ENCODE data around the gene C1orf87. TPM values are rescaled to one million over a fixed set of nuclear protein-coding genes. Genes with fewer than 3 reads are reported as not detected.

C1orf87 gene
- total and polyA plus RNA-seq, 5 donors = not detected

DNA sequence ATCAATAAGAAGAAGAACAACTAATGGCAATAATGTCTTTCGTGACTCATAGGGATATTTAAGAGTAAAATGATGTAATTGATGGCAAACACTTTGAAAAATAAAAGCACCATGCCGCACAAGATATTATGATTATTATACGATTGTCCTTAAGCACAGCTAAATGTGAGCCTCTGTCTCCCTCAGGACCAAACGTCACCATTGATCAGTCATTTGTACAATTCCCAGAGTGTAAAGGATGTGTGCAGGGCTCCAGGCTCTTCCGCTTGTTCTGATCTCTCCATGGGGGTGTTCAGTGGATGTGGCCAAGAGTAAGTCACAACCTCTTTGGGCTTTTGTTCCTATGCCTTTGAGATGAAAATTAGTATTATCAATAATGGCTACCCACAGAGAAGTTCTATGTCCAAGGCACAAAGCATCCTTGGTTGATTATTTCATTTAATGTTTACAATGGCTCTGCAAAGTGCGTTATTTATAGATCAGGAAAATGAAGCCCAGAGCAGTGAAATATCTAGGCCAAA is 17.7 kb upstream of the C1orf87 start:
- DNase-seq (no peak), ATAC-seq (no peak)
- 92% methylated on average over 6 of the region's 6 CpGs for WGBS
- no peak overlapping the region for H3K27ac ChIP-seq (ENCODE audit: low read length)
- H3K27me3 ChIP-seq (ENCODE audit: control insufficient read depth, insufficient read depth) = no peaks in the 10 kb centered on the region
- H3K4me1 ChIP-seq (ENCODE audit: control insufficient read depth, insufficient read depth, low read length) = no peaks in the 10 kb centered on the region
- H3K9me3 ChIP-seq (ENCODE audit: control insufficient read depth, low read length) = no peaks in the 10 kb centered on the region
- H3K4me3 ChIP-seq (ENCODE audit: low read length) = no peak overlapping the region
- intact Hi-C loops (cut with DNase I) = no loop called here

DNA sequence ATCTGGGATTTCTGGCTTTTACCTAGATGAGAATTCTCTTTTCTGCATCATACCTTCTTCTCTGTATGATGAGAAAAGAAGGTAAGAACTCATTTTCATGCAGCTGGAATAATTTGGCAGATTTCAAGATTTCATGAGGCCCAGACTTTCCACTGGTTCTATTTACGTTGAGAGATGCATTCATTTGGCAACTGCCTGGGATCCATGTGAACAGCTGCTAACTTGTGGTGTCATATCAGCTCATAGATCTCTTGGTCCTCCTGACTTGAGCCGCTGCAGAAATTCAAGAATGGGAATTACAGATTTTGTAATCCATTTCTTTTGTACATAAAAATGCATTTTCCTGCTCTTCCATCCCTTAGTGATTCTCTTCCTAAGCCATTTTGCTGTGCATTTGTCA is 17.1 kb upstream of the C1orf87 start:
- Histone ChIP-seq H3K9me3 (ENCODE audit: control insufficient read depth, low read length) (no peaks in the 10 kb centered on the region), H3K4me1 (ENCODE audit: control insufficient read depth, insufficient read depth, low read length) (no peaks in the 10 kb centered on the region), H3K4me3 (ENCODE audit: low read length) (no peak overlapping the region), H3K27me3 (ENCODE audit: control insufficient read depth, insufficient read depth) (no peaks in the 10 kb centered on the region), H3K27ac (ENCODE audit: low read length) (no peak overlapping the region)
- ATAC-seq (no peak), DNase-seq (no peak)
- WGBS = 60% methylated on average over 2 of the region's 2 CpGs
- intact Hi-C loops (cut with DNase I) = no loop called here

DNA sequence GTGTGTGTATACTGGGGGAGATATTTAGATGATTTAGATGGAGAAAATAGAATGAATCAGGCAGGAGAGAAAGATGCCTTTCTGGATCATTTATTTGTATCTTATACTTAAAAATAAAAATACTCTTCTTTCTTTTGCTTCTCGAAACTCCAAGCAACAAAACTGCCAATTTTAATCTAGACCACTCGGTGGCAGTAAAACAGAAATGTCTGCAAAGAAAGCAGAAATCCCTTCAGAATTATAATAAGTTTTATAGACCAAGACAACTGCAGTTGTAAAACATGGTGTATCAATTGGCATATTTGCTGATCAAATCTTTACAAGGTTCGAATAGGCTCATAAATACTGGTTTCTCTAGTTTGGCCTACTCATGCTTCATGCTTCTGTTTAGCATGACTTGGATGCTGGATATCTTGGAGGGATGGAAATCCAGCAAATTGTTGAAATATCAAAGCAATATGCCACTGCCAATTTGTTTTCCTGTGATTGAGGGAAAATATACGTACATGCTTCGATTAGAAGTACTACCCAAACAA is 15.1 kb upstream of the C1orf87 start:
- Histone ChIP-seq H3K27me3 (ENCODE audit: control insufficient read depth, insufficient read depth) (no peaks in the 10 kb centered on the region), H3K4me3 (ENCODE audit: low read length) (no peak overlapping the region), H3K4me1 (ENCODE audit: control insufficient read depth, insufficient read depth, low read length) (no peaks in the 10 kb centered on the region), H3K9me3 (ENCODE audit: control insufficient read depth, low read length) (no peaks in the 10 kb centered on the region), H3K27ac (ENCODE audit: low read length) (no peak overlapping the region)
- intact Hi-C loops (cut with DNase I) = no loop called here
- ATAC-seq (no peak), DNase-seq (no peak)
- 69% methylated on average over 5 of the region's 5 CpGs for WGBS

DNA sequence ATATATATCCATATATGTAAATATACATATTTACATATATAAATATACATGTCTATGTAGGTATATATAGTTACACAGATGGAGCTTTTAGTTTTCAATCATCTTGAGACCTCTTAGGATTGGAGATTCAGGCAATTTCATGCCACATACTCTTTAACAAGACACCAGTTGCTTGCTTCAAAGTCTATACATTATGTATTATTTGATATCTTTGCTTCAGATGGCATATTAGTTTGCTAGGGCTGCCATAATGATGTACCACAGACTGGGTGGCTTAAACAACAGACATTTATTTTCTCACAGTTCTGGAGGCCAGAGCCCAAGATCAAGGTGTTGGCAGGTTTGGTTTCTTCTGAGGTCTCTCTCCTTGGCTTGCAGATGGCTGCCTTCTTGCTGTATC is 14.1 kb upstream of the C1orf87 start:
- intact Hi-C loops (cut with DNase I) = no loop called here
- Histone ChIP-seq H3K27ac (ENCODE audit: low read length) (no peak overlapping the region), H3K9me3 (ENCODE audit: control insufficient read depth, low read length) (no peaks in the 10 kb centered on the region), H3K4me1 (ENCODE audit: control insufficient read depth, insufficient read depth, low read length) (no peaks in the 10 kb centered on the region), H3K4me3 (ENCODE audit: low read length) (no peak overlapping the region), H3K27me3 (ENCODE audit: control insufficient read depth, insufficient read depth) (no peaks in the 10 kb centered on the region)
- DNase-seq (no peak), ATAC-seq (no peak)

DNA sequence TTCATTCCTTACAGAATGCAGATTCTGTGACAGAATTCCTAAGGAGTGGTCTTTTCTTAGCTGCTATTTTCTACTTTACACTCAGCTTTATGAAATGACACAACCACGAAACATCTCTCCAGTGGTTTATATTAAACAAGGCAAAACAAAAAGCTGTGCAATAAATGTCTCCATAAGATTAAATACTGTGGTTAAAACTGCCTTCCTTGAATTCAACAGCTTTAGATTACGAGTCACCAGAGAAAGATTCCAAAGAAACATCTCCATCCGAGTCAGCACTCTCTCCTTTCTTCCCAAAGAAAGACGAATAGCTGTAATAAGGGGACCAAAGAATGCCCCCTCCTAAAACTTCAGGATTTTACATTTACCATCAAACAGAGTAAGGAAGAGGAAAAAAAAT is 4.6 kb upstream of the C1orf87 start:
- Histone ChIP-seq H3K27ac (ENCODE audit: low read length) (no peak overlapping the region), H3K4me1 (ENCODE audit: control insufficient read depth, insufficient read depth, low read length) (no peaks in the 10 kb centered on the region), H3K4me3 (ENCODE audit: low read length) (no peak overlapping the region), H3K9me3 (ENCODE audit: control insufficient read depth, low read length) (no peaks in the 10 kb centered on the region), H3K27me3 (ENCODE audit: control insufficient read depth, insufficient read depth) (peaks cover 2% of the 10 kb centered on the region)
- ATAC-seq (no peak), DNase-seq (no peak)
- WGBS = 79% methylated on average over 4 of the region's 4 CpGs
- intact Hi-C loops (cut with DNase I) = no loop called here

DNA sequence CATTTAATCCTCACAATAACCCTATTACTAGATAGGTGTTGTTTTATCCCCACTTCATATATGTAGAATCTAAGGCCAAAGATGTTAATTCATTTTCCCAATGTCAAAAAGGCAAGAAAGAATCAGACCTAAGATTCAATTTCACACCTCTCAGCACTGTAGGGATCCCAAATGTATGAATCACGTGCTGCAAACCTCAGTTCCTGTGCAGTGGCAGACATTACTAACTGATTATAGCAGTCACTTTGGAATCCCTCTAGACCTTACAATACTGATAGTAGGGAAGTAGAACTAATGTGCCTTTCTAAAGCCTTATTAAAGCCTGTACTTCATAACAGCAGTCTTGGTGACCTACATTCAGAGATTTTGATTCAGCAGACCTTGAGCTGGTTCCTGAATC is 2.3 kb downstream of the C1orf87 start:
- Histone ChIP-seq H3K4me3 (ENCODE audit: low read length) (no peak overlapping the region), H3K27ac (ENCODE audit: low read length) (no peak overlapping the region), H3K27me3 (ENCODE audit: control insufficient read depth, insufficient read depth) (peaks cover 2% of the 10 kb centered on the region), H3K9me3 (ENCODE audit: control insufficient read depth, low read length) (no peaks in the 10 kb centered on the region), H3K4me1 (ENCODE audit: control insufficient read depth, insufficient read depth, low read length) (no peaks in the 10 kb centered on the region)
- no peak for ATAC-seq
- intact Hi-C loops (cut with DNase I) = no loop called here
- DNase-seq = no peak
- WGBS = 37% methylated on average over 1 of the region's 1 CpG

DNA sequence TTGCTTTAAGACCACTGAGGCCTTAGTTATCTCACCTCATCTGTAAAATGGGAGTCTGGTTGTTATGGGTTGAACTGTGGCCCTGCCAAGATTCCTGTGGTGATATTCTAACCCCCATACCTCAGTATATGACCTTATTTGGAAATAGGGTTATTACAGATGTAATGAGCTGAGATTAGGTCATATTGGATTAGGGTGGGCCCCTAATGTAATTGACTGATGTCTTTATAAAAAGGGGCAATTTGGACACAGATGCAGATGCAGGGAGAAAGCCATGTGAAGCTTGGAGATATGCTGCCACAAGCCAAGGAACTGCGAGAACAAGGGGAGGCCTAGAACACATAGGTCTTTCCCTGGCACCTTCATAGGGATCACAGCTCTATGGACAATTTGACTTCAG is 3.9 kb downstream of the C1orf87 start:
- H3K27me3 ChIP-seq (ENCODE audit: control insufficient read depth, insufficient read depth) = peaks cover 1% of the 10 kb centered on the region
- no peaks in the 10 kb centered on the region for H3K4me1 ChIP-seq (ENCODE audit: control insufficient read depth, insufficient read depth, low read length)
- DNase-seq (no peak), ATAC-seq (no peak)
- no peak overlapping the region for H3K27ac ChIP-seq (ENCODE audit: low read length)
- intact Hi-C loops (cut with DNase I) = no loop called here
- no peaks in the 10 kb centered on the region for H3K9me3 ChIP-seq (ENCODE audit: control insufficient read depth, low read length)
- 96% methylated on average over 1 of the region's 1 CpG for WGBS
- H3K4me3 ChIP-seq (ENCODE audit: low read length) = no peak overlapping the region

DNA sequence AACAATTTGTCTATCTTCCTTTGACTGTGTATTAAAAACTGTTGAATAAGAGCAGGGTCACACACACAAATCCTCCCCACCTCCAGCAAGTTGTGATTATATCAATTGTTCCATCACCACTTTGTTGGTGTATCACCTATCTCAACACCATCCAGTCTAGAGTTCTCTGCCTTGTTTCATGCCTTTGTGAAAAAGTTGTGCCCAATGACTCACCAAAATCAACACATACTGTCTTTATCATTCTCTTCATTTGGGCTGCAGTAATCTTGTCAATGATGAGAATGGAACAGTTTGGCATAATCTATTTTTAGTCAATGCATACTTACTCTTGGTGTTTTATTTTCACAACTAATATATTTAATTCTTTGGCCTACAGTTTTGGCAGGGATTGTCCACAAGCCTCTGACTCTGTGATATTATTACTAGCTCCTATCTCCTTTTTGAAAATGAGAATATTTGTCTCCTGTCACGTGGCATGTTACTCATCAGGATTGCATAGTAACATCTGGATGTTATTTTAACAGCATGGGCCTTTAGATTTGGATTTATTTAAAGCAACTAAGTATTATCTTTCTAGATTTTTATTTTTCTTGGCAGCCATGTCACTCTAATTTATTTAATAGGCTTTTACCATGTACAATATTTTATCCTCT is 5.1 kb downstream of the C1orf87 start:
- 29% methylated on average over 1 of the region's 1 CpG for WGBS
- DNase-seq (no peak), ATAC-seq (no peak)
- no peak overlapping the region for H3K4me3 ChIP-seq (ENCODE audit: low read length)
- H3K27ac ChIP-seq (ENCODE audit: low read length) = no peak overlapping the region
- H3K27me3 ChIP-seq (ENCODE audit: control insufficient read depth, insufficient read depth) = no peaks in the 10 kb centered on the region
- H3K4me1 ChIP-seq (ENCODE audit: control insufficient read depth, insufficient read depth, low read length) = no peaks in the 10 kb centered on the region
- H3K9me3 ChIP-seq (ENCODE audit: control insufficient read depth, low read length) = no peaks in the 10 kb centered on the region
- intact Hi-C loops (cut with DNase I) = no loop called here

DNA sequence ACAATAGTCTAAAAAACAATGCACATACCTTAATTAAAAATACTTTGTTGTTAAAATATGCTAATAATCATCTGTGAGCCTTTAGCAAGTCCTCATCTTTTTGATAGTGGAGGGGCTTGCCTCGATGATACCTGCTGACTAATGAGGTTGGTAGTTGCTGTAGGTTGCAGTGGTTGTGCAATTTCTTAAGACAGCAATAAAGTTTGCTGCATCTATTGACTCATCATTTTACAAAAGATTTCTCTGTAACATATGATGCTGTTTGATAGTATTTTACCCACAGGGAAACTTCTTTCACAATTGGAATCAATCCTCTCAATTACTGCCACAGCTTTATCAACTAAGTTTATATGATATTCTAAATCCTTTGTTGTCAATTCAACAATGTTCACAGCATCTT is 7.6 kb downstream of the C1orf87 start:
- WGBS = 87% methylated on average over 1 of the region's 1 CpG
- intact Hi-C loops (cut with DNase I) = no loop called here
- Histone ChIP-seq H3K4me3 (ENCODE audit: low read length) (no peak overlapping the region), H3K4me1 (ENCODE audit: control insufficient read depth, insufficient read depth, low read length) (no peaks in the 10 kb centered on the region), H3K27ac (ENCODE audit: low read length) (no peak overlapping the region), H3K9me3 (ENCODE audit: control insufficient read depth, low read length) (no peaks in the 10 kb centered on the region), H3K27me3 (ENCODE audit: control insufficient read depth, insufficient read depth) (no peaks in the 10 kb centered on the region)
- no peak for ATAC-seq
- no peak for DNase-seq

DNA sequence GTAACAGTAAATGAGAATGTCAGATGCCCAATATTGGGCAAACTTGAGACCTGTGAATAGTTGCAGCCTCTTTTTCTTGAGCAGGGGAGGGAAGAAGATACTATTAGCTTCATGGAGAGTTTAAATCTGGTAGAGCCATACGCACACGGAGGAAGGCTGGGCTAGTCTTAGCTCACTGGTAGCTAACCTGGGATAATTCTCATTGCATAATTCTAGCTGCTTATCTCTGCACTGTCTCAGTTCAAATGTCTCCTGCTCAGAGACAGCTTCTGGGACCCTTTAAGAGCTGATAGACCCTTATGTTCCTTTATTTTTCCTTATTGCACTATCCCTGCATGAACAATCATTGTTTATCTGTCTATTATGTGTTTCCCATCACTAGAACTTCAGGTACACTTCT is 8.4 kb downstream of the C1orf87 start:
- WGBS = 63% methylated on average over 2 of the region's 2 CpGs

DNA sequence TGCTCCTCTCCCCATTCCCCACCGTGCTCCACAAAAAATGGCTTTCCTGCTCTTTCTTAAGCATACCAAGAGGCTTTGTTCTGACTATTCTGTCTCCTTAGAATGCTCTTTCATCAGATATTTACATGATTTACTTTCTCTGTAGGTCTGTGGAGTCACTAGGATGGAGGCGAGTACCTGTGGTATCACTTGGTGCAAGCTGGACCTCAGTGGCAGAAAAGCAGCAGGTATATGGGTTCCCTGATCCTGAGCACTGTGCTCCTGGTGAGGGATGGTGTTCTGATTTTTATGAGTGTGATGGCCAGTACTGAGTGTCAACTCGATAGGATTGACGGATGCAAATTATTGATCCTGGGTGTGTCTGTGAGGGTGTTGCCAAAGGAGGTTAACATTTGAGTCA is 10.0 kb downstream of the C1orf87 start:
- intact Hi-C loops (cut with DNase I) = no loop called here
- Histone ChIP-seq H3K4me1 (ENCODE audit: control insufficient read depth, insufficient read depth, low read length) (no peaks in the 10 kb centered on the region), H3K27ac (ENCODE audit: low read length) (no peak overlapping the region), H3K4me3 (ENCODE audit: low read length) (no peak overlapping the region), H3K27me3 (ENCODE audit: control insufficient read depth, insufficient read depth) (no peaks in the 10 kb centered on the region), H3K9me3 (ENCODE audit: control insufficient read depth, low read length) (no peaks in the 10 kb centered on the region)
- WGBS = 87% methylated on average over 4 of the region's 4 CpGs
- no peak for DNase-seq
- no peak for ATAC-seq

More for the DNA sequence above, 8.4 kb downstream of the C1orf87 start:
- intact Hi-C loops (cut with DNase I) = no loop called here
- Histone ChIP-seq H3K9me3 (ENCODE audit: control insufficient read depth, low read length) (no peaks in the 10 kb centered on the region), H3K4me1 (ENCODE audit: control insufficient read depth, insufficient read depth, low read length) (no peaks in the 10 kb centered on the region), H3K27me3 (ENCODE audit: control insufficient read depth, insufficient read depth) (no peaks in the 10 kb centered on the region), H3K4me3 (ENCODE audit: low read length) (no peak overlapping the region), H3K27ac (ENCODE audit: low read length) (no peak overlapping the region)
- no peak for DNase-seq
- no peak for ATAC-seq

DNA sequence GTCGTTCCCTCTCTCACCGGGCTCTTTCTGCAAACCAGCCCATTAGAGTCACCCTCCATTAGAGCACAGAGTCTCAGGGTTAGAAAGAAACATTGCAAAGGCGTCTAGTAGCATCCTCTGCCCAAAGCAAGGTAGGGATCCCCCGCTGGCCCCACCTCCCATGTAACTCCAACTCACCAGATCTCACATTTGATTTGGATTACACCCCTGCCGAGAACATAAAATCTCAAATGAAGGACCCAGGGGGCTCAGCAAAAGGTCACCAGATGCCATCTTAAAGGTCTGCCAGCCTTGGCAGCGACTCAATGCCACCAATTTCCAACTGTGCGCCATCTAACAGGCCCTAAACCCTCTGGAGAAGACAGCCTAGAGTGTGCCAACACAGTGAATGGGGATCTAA is 14.1 kb downstream of the C1orf87 start:
- H3K4me1 ChIP-seq (ENCODE audit: control insufficient read depth, insufficient read depth, low read length) = no peaks in the 10 kb centered on the region
- H3K27ac ChIP-seq (ENCODE audit: low read length) = no peak overlapping the region
- H3K9me3 ChIP-seq (ENCODE audit: control insufficient read depth, low read length) = no peaks in the 10 kb centered on the region
- H3K27me3 ChIP-seq (ENCODE audit: control insufficient read depth, insufficient read depth) = no peaks in the 10 kb centered on the region
- H3K4me3 ChIP-seq (ENCODE audit: low read length) = no peak overlapping the region
- ATAC-seq = no peak
- intact Hi-C loops (cut with DNase I) = no loop called here
- no peak for DNase-seq
- 90% methylated on average over 7 of the region's 7 CpGs for WGBS

All from right cardiac atrium (tissue), 5 donors.